Upper lobe of right lung (tissue), 1 donor: ENCODE measurements around the gene SORL1. TPM values are rescaled to one million over a fixed set of nuclear protein-coding genes. Genes with fewer than 3 reads are reported as not detected.

Source experiments
- ATAC-seq: fragments of 200-7000 bp; cut with Tn5 transposase; one replicate; pipeline ENCODE4 v1.9.1; 2020; ENCODE audit warnings: mild to moderate bottlenecking, moderate library complexity
- DNase-seq: peaks from one replicate; pipeline ENCODE4 v3.0.0-alpha.2; 2020
- H3K27ac ChIP-seq: fragments of 200-600 bp; one replicate; pipeline ENCODE4 v1.8.0; 2022
- H3K27me3 ChIP-seq: fragments of 200-600 bp; one replicate; pipeline ENCODE4 v1.8.0; 2022; ENCODE audit warnings: mild to moderate bottlenecking
- H3K36me3 ChIP-seq: fragments of 200-600 bp; one replicate; pipeline ENCODE4 v1.8.0; 2022
- H3K4me1 ChIP-seq: fragments of 200-600 bp; one replicate; pipeline ENCODE4 v1.8.0; 2022
- H3K4me3 ChIP-seq: fragments of 200-600 bp; one replicate; pipeline ENCODE4 v1.8.0; 2022; ENCODE audit warnings: mild to moderate bottlenecking
- H3K9me3 ChIP-seq: fragments of 200-600 bp; one replicate; pipeline ENCODE4 v1.8.0; 2022
- CTCF ChIP-seq: fragments of 200-600 bp; IDR thresholded peaks from one replicate; pipeline ENCODE4 v1.8.0; 2022; ENCODE audit warnings: antibody characterized with exemption
- intact Hi-C: fragments of 100-400 bp; cut with DNase I; formaldehyde crosslinking; loops from one replicate; pipeline ENCODE4 v1.11.0; 2022
- total RNA-seq: library from RNA; stranded (reverse); fragmentation: NEBNext Ultra II Directional; extraction: Animal tissue kit (Norgen Biotek cat#: 25700); gene quantifications from one replicate; pipeline ENCODE4 v1.2.1, GENCODE V29; 2021
- donor health status: DM: no; HTN: yes; CAD: no; lungs with severe emphysema.

Gene SORL1
- total RNA-seq, 1 donor from 2014 or later, result 48.3 TPM

GRCh38 chr11:121554552-121554951, 102.4 kb downstream of the SORL1 start:
- ATAC-seq, result no peak
- peaks cover 18% of the 10 kb centered on the region for H3K36me3 ChIP-seq
- DNase-seq, result no peak

GRCh38 chr11:121555121-121555520, 103.0 kb downstream of the SORL1 start:
- no peaks in the 10 kb centered on the region for H3K4me1 ChIP-seq
- H3K27ac ChIP-seq, result no peak overlapping the region
- intact Hi-C loops, result no loop called here
- H3K27me3 ChIP-seq, result no peaks in the 10 kb centered on the region
- ATAC-seq (no peak), DNase-seq (no peak)
- TF ChIP-seq CTCF, result no peak
- no peaks in the 10 kb centered on the region for H3K9me3 ChIP-seq
- H3K36me3 ChIP-seq, result peaks cover 18% of the 10 kb centered on the region
- no peak overlapping the region for H3K4me3 ChIP-seq

More at GRCh38 chr11:121554552-121554951, 102.4 kb downstream of the SORL1 start:
- Histone ChIP-seq H3K9me3 (no peaks in the 10 kb centered on the region), H3K4me3 (no peak overlapping the region), H3K4me1 (no peaks in the 10 kb centered on the region), H3K27ac (no peak overlapping the region), H3K27me3 (no peaks in the 10 kb centered on the region)
- intact Hi-C loops, result no loop called here
- TF ChIP-seq CTCF, result no peak

GRCh38 chr11:121556937-121557336, 104.8 kb downstream of the SORL1 start:
- Histone ChIP-seq H3K27me3 (no peaks in the 10 kb centered on the region), H3K4me3 (no peak overlapping the region), H3K36me3 (peaks cover 18% of the 10 kb centered on the region), H3K4me1 (no peaks in the 10 kb centered on the region), H3K9me3 (no peaks in the 10 kb centered on the region), H3K27ac (no peak overlapping the region)
- intact Hi-C loops, result no loop called here
- DNase-seq, result no peak
- TF ChIP-seq CTCF, result no peak
- no peak for ATAC-seq

- DNase-seq, result no peak
- no peaks in the 10 kb centered on the region for H3K27me3 ChIP-seq
- TF ChIP-seq CTCF, result no peak
- intact Hi-C loops, result no loop called here
- peaks cover 18% of the 10 kb centered on the region for H3K36me3 ChIP-seq
- ATAC-seq, result no peak
- H3K9me3 ChIP-seq, result no peaks in the 10 kb centered on the region
- no peaks in the 10 kb centered on the region for H3K4me1 ChIP-seq
- H3K27ac ChIP-seq, result no peak overlapping the region
- no peak overlapping the region for H3K4me3 ChIP-seq
Observed at GRCh38 chr11:121557348-121557747, 105.2 kb downstream of the SORL1 start.

- H3K27ac ChIP-seq, result no peak overlapping the region
- H3K4me3 ChIP-seq, result no peak overlapping the region
- H3K4me1 ChIP-seq, result no peaks in the 10 kb centered on the region
- H3K9me3 ChIP-seq, result no peaks in the 10 kb centered on the region
- DNase-seq (no peak), ATAC-seq (no peak)
- H3K27me3 ChIP-seq, result no peaks in the 10 kb centered on the region
- intact Hi-C loops, result no loop called here
- TF ChIP-seq CTCF, result no peak
- peaks cover 18% of the 10 kb centered on the region for H3K36me3 ChIP-seq
Observed at GRCh38 chr11:121559606-121560200, 107.6 kb downstream of the SORL1 start.

- DNase-seq (no peak), ATAC-seq (no peak)
- intact Hi-C loops, result no loop called here
- H3K27me3 ChIP-seq, result no peaks in the 10 kb centered on the region
- no peaks in the 10 kb centered on the region for H3K9me3 ChIP-seq
- H3K27ac ChIP-seq, result no peak overlapping the region
- TF ChIP-seq CTCF, result no peak
- no peak overlapping the region for H3K4me3 ChIP-seq
- H3K36me3 ChIP-seq, result peaks cover 18% of the 10 kb centered on the region
- H3K4me1 ChIP-seq, result no peaks in the 10 kb centered on the region
Observed at GRCh38 chr11:121560236-121560635, 108.1 kb downstream of the SORL1 start.
